ENCODE measurements around the gene PEMT. TPM values are rescaled to one million over a fixed set of nuclear protein-coding genes. Genes with fewer than 3 reads are reported as not detected.

The PEMT gene
- total and polyA plus RNA-seq, 2 of the 8 experiments (the other 6 are each of a cell fraction or from before 2014, with no cell fraction given) = 42.0 to 118 TPM

DNA sequence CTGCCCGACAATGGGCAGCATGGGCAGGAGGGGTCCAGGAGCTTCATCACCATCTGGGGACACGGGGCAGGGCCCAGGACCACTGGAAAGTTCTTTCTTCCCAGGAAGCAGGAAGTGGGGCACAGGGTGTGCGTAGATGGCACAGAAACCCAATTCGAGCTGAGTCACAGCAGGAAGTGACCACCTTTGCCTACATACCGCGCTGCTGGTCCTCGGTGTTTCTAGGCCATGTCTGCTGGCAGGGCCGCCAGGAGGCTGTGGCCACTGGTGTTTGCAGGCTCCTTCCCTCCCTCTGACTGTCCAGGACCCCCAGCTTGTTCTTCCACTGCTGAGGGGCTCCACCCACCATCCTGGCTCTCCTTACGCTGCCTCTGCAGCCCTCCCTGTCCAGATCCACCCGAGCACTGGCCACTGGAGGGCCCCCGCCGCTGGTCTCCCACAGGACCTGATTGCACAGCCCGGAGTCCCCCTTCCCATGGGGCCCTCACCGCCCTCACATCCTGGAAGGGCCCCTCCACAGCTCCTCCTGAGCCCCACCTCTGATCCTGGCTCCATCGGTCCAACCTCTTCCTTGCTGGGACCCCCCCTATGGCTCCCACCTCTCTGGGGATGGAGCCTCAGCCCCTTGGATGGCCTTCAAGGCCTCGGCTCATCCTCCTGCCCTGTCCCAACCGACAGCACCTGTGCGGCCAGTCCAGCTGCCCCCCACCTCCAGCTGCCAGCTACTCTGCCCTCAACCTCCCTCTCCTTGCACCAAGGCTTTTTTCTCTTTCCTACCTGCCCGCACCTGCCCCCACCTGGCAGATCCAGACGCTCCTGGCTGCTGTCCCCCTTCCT is 80.8 kb downstream of the PEMT start:
- CTCF ChIA-PET (ENCODE audit: partially characterized antibody) = interaction anchor here (0.7 to 4.4 kb wide), 13 partner anchors 8 to 123 kb away, joined by 3 to 47 read pairs (median 5); partner anchors contain the start of gene RASD1
- H4K20me1 ChIP-seq (replicated peaks in 1 of 2; ENCODE audit: control insufficient read depth in 1 of 2, insufficient read depth in 2 of 2, low read length in 2 of 2) = peaks cover 0 to 2% of the 10 kb centered on the region in 2 experiments
- no peaks in the 10 kb centered on the region for H3K79me2 ChIP-seq (ENCODE audit: control insufficient read depth in 1 of 2, insufficient read depth in 2 of 2, low read length in 2 of 2)
- no peak overlapping the region for H3K4ac ChIP-seq (replicated peaks; ENCODE audit: insufficient read length, low read depth, low read length)
- no peak overlapping the region for H2AK5ac ChIP-seq (ENCODE audit: low read depth, low read length)
- no peak overlapping the region for H2BK12ac ChIP-seq (ENCODE audit: low read depth, low read length)
- H3K27ac ChIP-seq (ENCODE audit: low read depth, low read length) = no peak overlapping the region
- H3K23ac ChIP-seq (ENCODE audit: insufficient read length) = no peak overlapping the region
- no peak overlapping the region for H3K9ac ChIP-seq (replicated peaks in 1 of 4; ENCODE audit: extremely low read depth in 1 of 4, low read depth in 3 of 4, low read length in 3 of 4)
- H2BK120ac ChIP-seq (replicated peaks; ENCODE audit: low read depth, low read length) = no peak overlapping the region
- no peak for TF ChIP-seq SP1 (IDR thresholded peaks at IDR 0.05; ENCODE audit: low read depth, low read length)
- no peak for TF ChIP-seq BACH1 (IDR thresholded peaks at IDR 0.05; ENCODE audit: low read length)
- no peak for TF ChIP-seq TBP (IDR thresholded peaks at IDR 0.05; ENCODE audit: low read depth, low read length)
- TF ChIP-seq FOSL1 (IDR thresholded peaks at IDR 0.05; ENCODE audit: insufficient read depth, low read depth, low read length) = no peak
- no peak for TF ChIP-seq TAF7 (optimal IDR thresholded peaks at IDR 0.05; ENCODE audit: borderline replicate concordance, low read depth, low read length)
- TF ChIP-seq TCF12 (IDR thresholded peaks at IDR 0.05; ENCODE audit: low read depth, low read length) = no peak
- TF ChIP-seq SP2 (IDR thresholded peaks at IDR 0.05; ENCODE audit: low read length) = no peak
- TF ChIP-seq SUZ12 (IDR thresholded peaks at IDR 0.05; ENCODE audit: low read length) = no peak
- TF ChIP-seq EZH2 (IDR thresholded peaks at IDR 0.05; ENCODE audit: low read depth, low read length, severe bottlenecking) = no peak
- TF ChIP-seq RNF2 (IDR thresholded peaks at IDR 0.05; ENCODE audit: borderline replicate concordance, low read depth, low read length, missing control alignments, poor library complexity, severe bottlenecking) = no peak
- H2BK5ac ChIP-seq (ENCODE audit: low read depth, low read length) = no peak overlapping the region
- H3K4me3 ChIP-seq (ENCODE audit: extremely low read depth in 1 of 4, insufficient read depth in 2 of 4, low read depth in 3 of 4, low read length in 4 of 4) = no peak overlapping the region
- no peaks in the 10 kb centered on the region for H3K36me3 ChIP-seq (ENCODE audit: control insufficient read depth in 2 of 4, insufficient read depth in 4 of 4, low read length in 3 of 4)
- no peak overlapping the region for H3K56ac ChIP-seq (replicated peaks; ENCODE audit: insufficient read length, low read depth, low read length)
- FAIRE-seq (no peak), DNase-seq (ENCODE audit: low read depth in 1 of 2, low spot score in 2 of 2) (no peak)
- no peak overlapping the region for H2BK15ac ChIP-seq (ENCODE audit: low read length)
- H3K23me2 ChIP-seq (ENCODE audit: low read depth, low read length) = peaks cover 2% of the 10 kb centered on the region; the same call in 1 of the 2 replicates
- no peaks in the 10 kb centered on the region for H3K27me3 ChIP-seq (replicated peaks in 1 of 4; ENCODE audit: control insufficient read depth in 3 of 4, extremely low read depth in 1 of 4, insufficient read depth in 3 of 4, low read length in 3 of 4)
- H2AFZ ChIP-seq (ENCODE audit: low read length) = no peak overlapping the region
- H3K18ac ChIP-seq (ENCODE audit: extremely low read depth, low read length) = no peak overlapping the region; the same call in 1 of the 2 replicates
- no peak overlapping the region for H4K5ac ChIP-seq (ENCODE audit: insufficient read length, low read depth, low read length)
- H4K8ac ChIP-seq (ENCODE audit: extremely low read depth, insufficient read depth, low read length) = peak overlapping the region; percentile 14; the same call in 1 of the 2 replicates
- WGBS, 2 experiments (ENCODE audit: extremely low coverage in 1 of 2, insufficient coverage in 1 of 2, insufficient read length in 1 of 2, insufficient replicate concordance in 2 of 2, low coverage in 1 of 2, low lambda C conversion rate in 2 of 2, missing lambda C conversion rate in 1 of 2) = 88% methylated on average over 19 of the region's 20 CpGs; no CpG with 5 or more reads in 1 of the 2 experiments
- H3K79me1 ChIP-seq (ENCODE audit: low read depth, low read length) = no peaks in the 10 kb centered on the region
- POLR2A ChIA-PET (ENCODE audit: partially characterized antibody) = interaction anchor here (3.0 kb wide), 1 partner anchor 14 kb away, joined by 26 read pairs; the partner anchor contains the start of gene RASD1
- H4K91ac ChIP-seq (replicated peaks; ENCODE audit: insufficient read length, low read length) = no peak overlapping the region
- H3K14ac ChIP-seq (ENCODE audit: insufficient read length) = no peak overlapping the region
- H2BK20ac ChIP-seq (ENCODE audit: low read length) = no peak overlapping the region
- peaks cover 4 to 15% (median 10%) of the 10 kb centered on the region in 4 experiments for H3K4me1 ChIP-seq (replicated peaks in 1 of 4; ENCODE audit: control insufficient read depth in 3 of 4, insufficient read depth in 4 of 4, low read length in 3 of 4)
- H3K4me2 ChIP-seq (ENCODE audit: insufficient read depth in 1 of 2, low read depth in 2 of 2, low read length in 2 of 2) = no peak overlapping the region
- no peaks in the 10 kb centered on the region for H3K9me3 ChIP-seq (ENCODE audit: insufficient read depth in 2 of 2, low read depth in 1 of 2, low read length in 1 of 2)

Data from H1 (cell line).